Lung (tissue), 12 donors: ENCODE data around the gene PDE4B. TPM values are rescaled to one million over a fixed set of nuclear protein-coding genes. Genes with fewer than 3 reads are reported as not detected.

Experiments
- ATAC-seq: fragments of 200-7000 bp; cut with Tn5 transposase; one replicate; pipeline ENCODE4 v1.9.1; 2020; ENCODE audit warnings: moderate number of reproducible peaks; ENCODE audit not compliant: insufficient read depth, low FRiP score
- DNase-seq, 3 donors: peaks; one replicate each; pipeline ENCODE4 v3.0.0-alpha.2; 2013 to 2017
- H3K27ac ChIP-seq, 2 donors: one replicate each; pipeline ENCODE4 v1.5.1; 2013; ENCODE audit warnings: mild to moderate bottlenecking in 2 of 2, moderate library complexity in 2 of 2, control low read depth in 1 of 2, inconsistent platforms in 1 of 2, low read depth in 1 of 2, low read length in 1 of 2
- H3K27me3 ChIP-seq, 3 donors: one replicate each; pipeline ENCODE4 v1.5.1; 2013; ENCODE audit warnings: low read length in 2 of 3; ENCODE audit not compliant: control insufficient read depth in 3 of 3, insufficient read depth in 3 of 3
- H3K36me3 ChIP-seq, 4 donors: one replicate each; pipeline ENCODE4 v1.5.1; 2013; ENCODE audit warnings: low read length in 4 of 4, mild to moderate bottlenecking in 1 of 4, moderate library complexity in 1 of 4; ENCODE audit not compliant: control insufficient read depth in 4 of 4, insufficient read depth in 4 of 4
- H3K4me1 ChIP-seq, 5 donors: one replicate each; pipeline ENCODE4 v1.5.1; 2013; ENCODE audit warnings: low read length in 5 of 5, mild to moderate bottlenecking in 2 of 5, moderate library complexity in 1 of 5; ENCODE audit not compliant: control insufficient read depth in 5 of 5, insufficient read depth in 5 of 5
- H3K4me3 ChIP-seq: one replicate; pipeline ENCODE4 v1.5.1; 2013; ENCODE audit warnings: mild to moderate bottlenecking, control low read depth, moderate library complexity
- H3K9ac ChIP-seq, 2 donors: one replicate each; pipeline ENCODE4 v1.5.1; 2013; ENCODE audit warnings: low read length in 2 of 2, control low read depth in 1 of 2; ENCODE audit not compliant: insufficient read depth in 1 of 2
- H3K9me3 ChIP-seq, 4 donors: one replicate each; pipeline ENCODE4 v1.5.1; 2013; ENCODE audit warnings: low read length in 3 of 4, mild to moderate bottlenecking in 1 of 4, moderate library complexity in 1 of 4; ENCODE audit not compliant: control insufficient read depth in 4 of 4, insufficient read depth in 3 of 4
- WGBS, 2 donors: extraction: QIAGEN DNeasy Blood & Tissue Kit; methylation state at CpG; one replicate each; pipeline ENCODE4 v1.1.7; 2013; 5-methylcytosine and 5-hydroxymethylcytosine counted together
- polyA plus RNA-seq, 2 donors: library from polyadenylated mRNA; stranded (reverse); fragments of 200-250 nt; gene quantifications; one replicate each; pipeline ENCODE4 v1.2.1, GENCODE V29; 2013
- total RNA-seq, 2 donors: library from RNA; depleted of rRNA in 1 of 2; stranded (reverse); fragments of >200 nt in 1 of 2; gene quantifications; one replicate each; pipeline ENCODE4 v1.2.1, GENCODE V29; 2014 to 2021
- TF ChIP-seq, protein P1 (sequence below): IDR thresholded peaks from 2 replicates; pipeline ENCODE4 v1.5.1; 2012; ENCODE audit warnings: mild to moderate bottlenecking; ENCODE audit errors: control extremely low read depth, extremely low read depth
- donor health status: control.
- donor health status: control.
- donor health status: Bipolar disorder and iron deficiency.
- donor health status: healthy.
- donor health status: DM: yes; HTN: yes; CAD: no.

The PDE4B gene
- total and polyA plus RNA-seq, 4 donors = 4.0 to 96.2 (median 20.2) TPM

DNA sequence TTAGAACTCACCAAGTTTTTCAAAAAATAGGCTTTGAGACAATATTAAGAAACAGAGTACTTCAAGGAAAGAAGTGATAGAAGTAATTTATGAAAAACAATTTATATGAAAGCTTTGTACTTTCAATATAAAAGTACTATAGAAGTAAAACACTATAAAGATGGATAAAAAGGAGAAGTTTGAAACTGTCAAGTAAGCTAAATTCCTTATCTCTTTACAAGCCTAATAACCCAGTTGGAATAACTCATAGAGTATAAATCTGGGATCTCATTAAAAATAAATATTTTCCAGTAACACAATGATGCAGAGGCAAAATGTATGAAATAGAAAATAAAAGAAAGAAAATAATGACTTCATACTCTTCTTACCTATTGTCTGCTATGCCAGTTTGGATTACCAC, 232.5 kb downstream of the PDE4B start:
- H3K9me3 ChIP-seq = peaks cover 0 to 1% (median 0%) of the 10 kb centered on the region in 4 donors
- H3K27ac ChIP-seq = no peak overlapping the region
- H3K4me1 ChIP-seq = no peaks in the 10 kb centered on the region
- no peak for DNase-seq
- H3K27me3 ChIP-seq = no peaks in the 10 kb centered on the region
- H3K4me3 ChIP-seq = no peak overlapping the region
- no peaks in the 10 kb centered on the region for H3K36me3 ChIP-seq
- H3K9ac ChIP-seq = no peak overlapping the region
- no peak for ATAC-seq
- TF ChIP-seq, protein P1, sequence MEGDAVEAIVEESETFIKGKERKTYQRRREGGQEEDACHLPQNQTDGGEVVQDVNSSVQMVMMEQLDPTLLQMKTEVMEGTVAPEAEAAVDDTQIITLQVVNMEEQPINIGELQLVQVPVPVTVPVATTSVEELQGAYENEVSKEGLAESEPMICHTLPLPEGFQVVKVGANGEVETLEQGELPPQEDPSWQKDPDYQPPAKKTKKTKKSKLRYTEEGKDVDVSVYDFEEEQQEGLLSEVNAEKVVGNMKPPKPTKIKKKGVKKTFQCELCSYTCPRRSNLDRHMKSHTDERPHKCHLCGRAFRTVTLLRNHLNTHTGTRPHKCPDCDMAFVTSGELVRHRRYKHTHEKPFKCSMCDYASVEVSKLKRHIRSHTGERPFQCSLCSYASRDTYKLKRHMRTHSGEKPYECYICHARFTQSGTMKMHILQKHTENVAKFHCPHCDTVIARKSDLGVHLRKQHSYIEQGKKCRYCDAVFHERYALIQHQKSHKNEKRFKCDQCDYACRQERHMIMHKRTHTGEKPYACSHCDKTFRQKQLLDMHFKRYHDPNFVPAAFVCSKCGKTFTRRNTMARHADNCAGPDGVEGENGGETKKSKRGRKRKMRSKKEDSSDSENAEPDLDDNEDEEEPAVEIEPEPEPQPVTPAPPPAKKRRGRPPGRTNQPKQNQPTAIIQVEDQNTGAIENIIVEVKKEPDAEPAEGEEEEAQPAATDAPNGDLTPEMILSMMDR = no peak

DNA sequence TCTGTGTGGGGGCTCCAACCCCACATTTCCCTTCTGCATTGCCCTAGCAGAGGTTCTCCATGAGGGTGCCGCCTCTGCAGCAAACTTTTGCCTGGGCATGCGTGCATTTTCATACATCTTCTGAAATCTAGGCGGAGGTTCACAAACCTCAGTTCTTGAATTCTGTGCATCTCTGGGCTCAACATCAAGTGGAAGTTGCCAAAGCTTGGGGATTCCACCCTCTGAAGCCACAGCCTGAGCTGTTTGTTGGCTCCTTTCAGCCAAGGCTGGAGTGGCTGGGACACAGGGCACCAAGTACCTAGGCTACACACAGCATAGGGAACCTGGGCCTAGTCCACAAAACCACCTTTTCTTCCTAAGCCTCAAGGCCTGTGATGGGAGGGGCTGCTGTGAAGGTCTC, 235.3 kb downstream of the PDE4B start:
- 94 to 99% methylated on average over 3 of the region's 3 CpGs for WGBS, 2 donors
- no peak for ATAC-seq
- no peak for DNase-seq

DNA sequence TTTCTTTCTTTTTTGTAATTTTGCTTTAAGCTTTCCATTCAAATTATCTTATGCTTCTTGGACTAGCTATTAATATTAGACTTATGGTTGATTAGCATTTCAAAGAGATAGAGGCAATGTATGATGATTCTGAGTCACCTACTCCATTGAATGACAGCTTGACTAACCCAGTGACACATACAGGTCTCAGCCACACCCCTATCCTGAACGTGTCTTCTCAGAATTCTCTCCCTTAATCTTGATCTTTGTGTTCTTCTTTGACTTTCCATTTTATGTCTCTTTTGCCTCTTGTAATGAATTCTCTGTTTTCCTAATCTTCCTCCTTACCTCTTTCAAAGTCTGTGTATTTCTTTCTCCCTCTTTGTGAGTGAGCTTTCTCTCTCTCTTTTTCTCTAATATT, 241.1 kb downstream of the PDE4B start:
- TF ChIP-seq, protein P1 = no peak
- 19 to 35% methylated on average over 1 of the region's 1 CpG for WGBS, 2 donors

More for the DNA sequence above, 235.3 kb downstream of the PDE4B start:
- no peaks in the 10 kb centered on the region for H3K36me3 ChIP-seq
- no peaks in the 10 kb centered on the region for H3K27me3 ChIP-seq
- TF ChIP-seq, protein P1 = no peak
- H3K9me3 ChIP-seq = peaks cover 0 to 4% (median 0%) of the 10 kb centered on the region in 4 donors
- no peak overlapping the region for H3K4me3 ChIP-seq
- H3K27ac ChIP-seq = no peak overlapping the region
- H3K9ac ChIP-seq = no peak overlapping the region
- H3K4me1 ChIP-seq = no peaks in the 10 kb centered on the region

DNA sequence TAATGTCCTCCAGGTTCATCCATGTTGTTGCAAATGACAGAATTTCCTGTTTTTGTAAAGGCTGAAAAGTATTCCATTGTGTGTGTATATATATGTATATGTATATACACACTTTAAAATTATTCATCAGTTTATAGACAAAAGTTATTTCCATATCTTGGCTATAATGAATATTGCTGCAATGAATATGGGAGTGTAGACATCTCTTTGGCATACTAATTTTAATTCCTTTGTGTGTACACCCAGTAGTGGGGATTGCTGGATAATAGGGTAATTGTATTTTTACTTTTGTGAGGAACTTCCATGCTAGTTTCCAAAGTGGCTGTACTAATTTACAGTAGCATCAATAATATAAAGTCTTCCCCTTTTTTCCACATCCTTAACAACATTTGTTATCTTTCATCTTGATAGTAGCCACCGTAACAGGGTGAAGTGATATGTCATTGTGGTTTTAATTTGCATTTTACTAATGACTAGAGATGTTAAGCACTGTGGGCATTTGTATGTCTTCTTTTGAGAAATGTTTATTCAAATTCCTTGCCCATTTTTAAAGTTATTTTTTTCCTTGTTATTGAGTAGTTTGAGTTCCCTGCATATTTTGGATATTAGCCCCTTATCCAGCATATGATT, 243.0 kb downstream of the PDE4B start:
- Histone ChIP-seq H3K36me3 (no peaks in the 10 kb centered on the region), H3K9me3 (no peaks in the 10 kb centered on the region), H3K27ac (no peak overlapping the region), H3K4me3 (no peak overlapping the region), H3K9ac (no peak overlapping the region), H3K4me1 (no peaks in the 10 kb centered on the region), H3K27me3 (no peaks in the 10 kb centered on the region)
- TF ChIP-seq, protein P1 = no peak
- DNase-seq = no peak
- 13 to 32% methylated on average over 1 of the region's 1 CpG for WGBS, 2 donors
- ATAC-seq = no peak

More for the DNA sequence above, 241.1 kb downstream of the PDE4B start:
- ATAC-seq (no peak), DNase-seq (no peak)
- peaks cover 0 to 4% (median 0%) of the 10 kb centered on the region in 4 donors for H3K9me3 ChIP-seq
- H3K4me3 ChIP-seq = no peak overlapping the region
- no peak overlapping the region for H3K27ac ChIP-seq
- no peak overlapping the region for H3K9ac ChIP-seq
- no peaks in the 10 kb centered on the region for H3K4me1 ChIP-seq
- H3K36me3 ChIP-seq = no peaks in the 10 kb centered on the region
- H3K27me3 ChIP-seq = no peaks in the 10 kb centered on the region
